SU-DHL-6 (cell line): ENCODE results near the gene SNX25.

Source experiments
- CTCF ChIP-seq: fragments of 200-600 bp; sonication (generic); IDR thresholded peaks from one replicate; pipeline ENCODE4 v1.5.1; 2017; ENCODE audit warnings: antibody characterized with exemption, mild to moderate bottlenecking, low read length, moderate library complexity; ENCODE audit not compliant: insufficient read depth, poor library complexity, severe bottlenecking
- EZH2phosphoT487 ChIP-seq: fragments of 200-600 bp; sonication (generic), shearing (Covaris generic); conservative IDR thresholded peaks from 2 replicates; pipeline ENCODE4 v1.6.1; 2018; ENCODE audit warnings: mild to moderate bottlenecking, antibody characterized with exemption, low read length, moderate library complexity, mixed read lengths

DNA sequence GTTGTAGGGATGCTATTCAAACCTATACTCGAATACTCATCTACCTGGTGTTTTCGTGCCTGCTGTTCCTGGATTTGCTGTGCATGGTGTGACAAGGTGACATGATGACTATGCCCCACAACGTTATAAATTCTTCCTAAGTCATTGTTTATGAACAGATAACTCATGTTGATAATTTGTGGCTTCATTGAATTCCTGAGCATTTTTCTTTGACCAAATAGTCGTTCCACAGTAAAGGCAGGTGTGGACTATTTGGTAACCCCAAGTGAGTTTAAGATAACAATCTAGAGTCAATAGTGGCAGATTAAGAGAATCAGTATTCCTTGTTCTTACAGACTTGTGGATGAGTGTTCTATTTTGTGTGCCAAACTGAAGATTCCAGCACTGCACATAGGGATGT lies 59.9 kb downstream of the SNX25 start:
- TF ChIP-seq CTCF = no peak
- TF ChIP-seq EZH2phosphoT487 = no peak
